Measurements from ENCODE around the gene MRPL48.
A peak's percentile ranks its signal among the peaks of the same experiment; 100 is the strongest.
"Not testable (repeated sequence)": the region's sequence is repeated elsewhere in the genome, so short reads cannot be mapped to it uniquely, and the experiment has no call there.

The MRPL48 gene

DNA sequence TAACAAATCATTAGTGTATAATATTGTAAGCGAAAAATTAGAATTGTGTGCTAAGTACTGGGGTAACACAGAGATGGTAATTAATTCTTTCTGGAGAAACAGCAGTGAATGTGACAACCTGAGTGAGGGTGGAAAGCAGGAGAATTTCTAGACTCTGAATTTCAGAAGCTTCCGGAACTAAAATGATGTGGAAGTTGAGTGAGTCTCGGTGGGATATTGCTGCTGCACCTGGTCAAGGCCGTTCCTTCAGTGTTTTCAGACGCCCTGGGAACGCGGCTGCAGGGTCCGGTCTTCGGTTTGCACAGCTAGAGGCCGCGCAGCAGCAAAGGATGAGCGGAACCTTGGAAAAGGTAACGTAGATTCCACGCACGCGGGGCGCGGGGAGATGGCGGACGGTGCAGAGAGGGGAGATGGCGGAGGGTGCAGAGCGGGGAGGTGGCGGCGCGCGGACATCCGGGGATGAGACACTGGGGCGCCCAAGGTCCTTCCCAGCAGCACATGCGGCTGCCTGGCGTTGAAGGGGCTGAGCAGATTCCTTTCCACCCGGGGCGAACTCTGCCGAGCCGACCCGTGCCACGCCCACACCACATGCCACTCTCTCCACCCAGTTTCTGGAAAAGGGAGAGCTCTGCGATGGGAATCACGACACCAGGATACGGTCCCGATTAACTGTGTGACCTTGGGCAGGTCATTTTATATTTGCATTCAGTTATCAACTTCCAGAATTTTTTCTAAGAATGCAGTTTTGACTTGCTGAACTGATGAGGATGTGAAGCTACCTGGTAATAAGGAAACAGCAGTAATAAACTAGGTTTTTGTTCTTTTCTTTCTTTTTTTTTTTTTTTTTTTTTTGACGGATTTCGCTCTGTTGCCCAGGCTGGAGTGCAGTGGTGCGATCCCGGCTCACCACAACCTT, at the start of gene MRPL48:
TSS of gene MRPL48 (plus strand) at position 232 of the 916 bp plus-strand sequence. CDS start at position 330, 98 bp downstream.
- peak; percentile 92 for DNase-seq

DNA sequence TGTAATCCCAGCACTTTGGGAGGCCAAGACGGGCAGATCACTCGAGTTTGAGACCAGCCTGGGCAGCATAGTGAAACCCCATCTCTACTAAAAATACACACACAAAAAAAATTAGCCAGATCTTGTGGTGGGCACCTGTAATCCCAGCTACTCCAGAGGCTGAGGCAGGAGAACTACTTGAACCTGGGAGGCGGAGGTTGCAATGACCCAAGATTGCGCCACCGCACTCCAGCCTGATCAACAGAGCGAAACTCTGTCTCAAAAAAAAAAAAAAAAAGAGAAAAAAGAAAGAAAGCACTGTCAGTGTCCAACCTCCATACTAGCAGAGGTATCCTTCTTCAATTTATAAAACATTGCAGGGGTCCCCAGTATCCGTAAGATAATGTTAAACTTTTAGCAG, 44.6 kb upstream of the MRPL48 start:
- no peak for DNase-seq

DNA sequence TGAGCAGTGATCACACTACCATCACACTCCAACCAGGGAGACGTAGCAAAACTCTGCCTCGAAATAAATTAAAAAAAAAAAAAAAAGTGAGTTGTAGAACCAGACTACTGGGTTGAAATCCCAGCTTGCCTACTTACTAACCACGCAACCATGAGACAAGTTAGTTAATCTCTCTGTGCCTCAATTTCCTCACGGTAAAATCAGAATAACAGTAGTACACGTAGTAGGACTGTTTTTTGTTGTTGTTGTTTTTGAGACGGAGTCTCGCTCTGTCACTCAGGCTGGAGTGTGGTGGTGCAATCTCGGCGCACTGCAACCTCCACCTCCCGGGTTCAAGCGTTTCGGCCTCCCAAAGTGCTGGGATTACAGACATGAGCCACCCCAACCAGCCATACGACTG, 41.0 kb upstream of the MRPL48 start:
- no peak for DNase-seq

DNA sequence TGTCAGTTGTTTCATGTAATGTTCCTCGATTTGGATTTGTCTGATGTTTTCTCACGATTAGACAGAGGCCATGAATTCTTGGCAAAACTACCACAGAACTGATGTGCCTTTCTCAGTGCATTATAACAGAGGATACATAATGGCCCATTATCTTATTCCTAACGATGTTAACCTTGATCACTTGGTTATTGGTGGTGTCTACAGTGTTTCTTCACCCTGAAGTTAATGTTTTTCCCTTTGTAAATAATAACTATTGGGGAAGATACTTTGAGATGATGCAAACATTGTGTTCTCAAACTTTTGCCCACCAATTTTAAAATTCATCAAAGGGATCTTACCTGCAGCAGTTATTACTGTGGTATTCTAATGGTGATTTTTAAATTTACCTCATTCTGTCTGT, 39.9 kb upstream of the MRPL48 start:
- DNase-seq: no peak

DNA sequence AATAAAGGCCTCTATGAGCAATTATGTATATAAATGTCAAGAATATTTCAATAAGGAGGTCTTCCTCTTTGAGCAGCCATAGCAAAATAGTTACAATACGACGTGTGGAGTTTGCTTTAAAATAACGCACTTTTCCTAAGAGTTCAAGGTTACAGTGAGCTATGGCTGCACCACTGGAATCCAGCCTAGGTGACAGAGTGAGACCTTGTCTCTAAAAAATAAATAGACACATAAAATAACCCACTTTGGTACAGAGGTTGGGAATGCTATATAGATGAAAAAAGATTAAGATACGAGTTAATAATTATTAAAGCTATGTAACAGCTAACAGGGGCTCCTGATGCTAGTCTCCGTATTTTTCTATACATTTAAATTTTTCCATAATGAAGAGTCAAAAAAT, 39.4 kb upstream of the MRPL48 start:
- DNase-seq: no peak

DNA sequence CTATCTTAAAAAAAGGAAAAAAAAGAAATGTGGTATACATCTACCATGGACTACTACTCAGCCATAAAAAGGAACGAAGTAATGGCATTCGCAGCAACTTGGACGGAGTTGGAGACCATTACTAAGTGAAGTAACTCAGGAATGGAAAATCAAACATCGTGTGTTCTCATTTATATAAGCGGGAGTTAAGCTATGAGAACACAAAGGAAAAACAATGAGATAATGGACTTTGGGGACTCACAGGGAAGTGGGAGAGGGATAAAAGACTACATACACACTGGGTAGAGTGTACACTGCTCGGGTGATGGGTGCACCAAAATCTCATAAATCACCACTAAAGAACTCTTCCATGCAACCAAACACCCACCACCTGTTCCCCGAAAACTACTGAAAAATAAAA, 38.6 kb upstream of the MRPL48 start:
- DNase-seq: no peak

DNA sequence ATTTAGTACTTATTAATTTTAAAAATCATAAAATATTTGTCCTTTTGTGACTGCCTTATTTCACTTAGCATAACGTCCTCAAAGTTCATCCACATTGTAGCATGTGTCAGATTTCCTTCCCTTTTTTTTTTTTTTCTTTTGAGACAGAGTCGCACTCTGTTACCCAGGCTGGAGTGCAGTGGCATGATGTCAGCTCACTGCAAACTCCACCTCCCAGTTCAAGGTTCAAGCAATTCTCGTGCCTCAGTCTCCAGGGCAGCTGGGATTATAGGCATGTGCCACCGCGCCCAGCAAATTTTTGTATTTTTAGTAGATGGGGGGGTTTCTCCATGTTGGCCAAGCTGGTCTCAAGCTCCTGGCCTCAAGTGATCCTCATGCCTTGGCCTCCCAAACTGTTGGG, 37.4 kb upstream of the MRPL48 start:
- no peak for DNase-seq

DNA sequence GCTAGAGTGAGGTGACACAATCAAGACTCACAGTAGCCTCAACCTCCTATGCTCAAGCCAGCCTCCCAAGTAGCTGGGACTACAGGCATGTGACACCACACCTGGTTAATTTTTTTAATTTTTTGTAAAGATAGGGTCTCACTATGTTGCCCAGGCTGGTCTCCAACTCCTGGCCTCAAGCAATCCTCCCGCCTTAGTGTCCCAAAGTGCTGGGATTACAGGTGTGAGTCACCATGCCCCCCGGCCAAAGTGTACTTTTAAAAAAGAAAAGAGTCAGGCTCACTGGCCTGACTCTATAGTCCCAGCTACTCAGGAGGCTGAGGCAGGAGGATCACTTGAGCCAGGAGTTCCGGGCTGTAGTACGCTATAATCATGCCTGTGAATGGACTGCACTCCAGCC, 36.8 kb upstream of the MRPL48 start:
- DNase-seq: not testable (repeated sequence)

DNA sequence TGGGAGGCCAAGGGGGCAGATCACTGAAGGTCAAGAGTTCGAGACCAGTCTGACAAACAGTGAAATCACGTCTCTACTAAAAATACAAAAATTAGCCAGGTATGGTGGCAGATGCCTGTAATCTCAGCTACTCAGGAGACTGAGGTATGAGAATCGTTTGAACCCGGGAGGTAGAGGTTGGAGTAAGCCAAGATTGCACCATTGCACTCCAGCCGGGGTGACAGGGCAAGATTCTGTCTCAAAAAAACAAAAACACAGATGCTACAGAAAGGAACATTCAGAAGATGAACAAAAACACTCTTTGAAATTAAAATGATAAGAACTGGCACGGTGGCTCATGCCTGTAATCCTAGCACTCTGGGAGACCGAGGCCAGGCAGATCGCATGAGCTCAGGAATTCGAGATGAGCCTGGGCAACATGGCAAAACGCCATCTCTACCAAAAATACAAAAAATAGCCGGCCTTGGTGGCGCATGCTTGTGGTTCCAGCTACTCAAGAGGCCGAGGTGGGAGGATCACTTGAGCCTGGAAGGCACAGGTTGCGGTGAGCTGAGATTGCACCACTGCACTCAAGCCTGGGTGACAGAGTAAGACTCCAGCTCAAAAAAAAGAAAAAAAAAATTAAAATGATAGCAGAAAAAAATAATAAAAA, 35.3 kb upstream of the MRPL48 start:
- no peak for DNase-seq

DNA sequence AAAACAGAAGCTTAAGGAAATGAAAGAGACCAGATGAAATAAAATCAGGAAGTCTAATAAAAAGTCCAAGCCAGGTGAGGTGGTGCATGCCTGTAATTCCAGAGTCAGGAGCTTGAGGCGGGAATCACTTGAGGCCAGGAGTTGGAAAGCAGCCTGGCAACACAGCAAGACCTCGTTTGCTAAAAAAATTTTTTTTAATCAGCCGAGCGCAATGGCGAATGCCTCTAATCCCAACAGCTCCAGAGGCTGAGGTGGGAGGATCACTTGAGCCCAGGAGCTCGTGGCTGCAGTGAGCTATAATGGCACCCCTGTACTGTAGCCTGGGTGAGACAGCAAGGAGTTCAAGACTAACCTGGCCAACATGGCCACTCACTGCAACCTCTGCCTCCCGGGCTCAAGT, 34.8 kb upstream of the MRPL48 start:
- no peak for DNase-seq

DNA sequence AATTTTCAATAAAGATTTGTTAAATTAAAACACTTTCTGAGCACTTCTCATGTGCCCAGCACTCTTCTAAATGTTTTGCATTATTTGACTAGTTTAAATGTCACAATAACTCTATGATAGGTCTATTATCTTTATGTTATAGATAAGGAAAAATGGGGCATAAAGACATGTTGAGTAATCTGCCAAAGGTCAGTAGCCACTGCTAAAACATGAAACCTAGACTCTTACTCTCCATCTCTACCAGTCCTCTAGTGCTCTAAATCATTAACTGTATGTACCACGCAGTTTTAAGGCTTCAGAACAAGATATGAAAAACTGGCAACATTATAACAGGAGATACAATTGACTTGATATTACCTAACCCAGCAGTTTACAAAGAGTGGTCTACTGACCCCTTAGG, 33.7 kb upstream of the MRPL48 start:
- no peak for DNase-seq

DNA sequence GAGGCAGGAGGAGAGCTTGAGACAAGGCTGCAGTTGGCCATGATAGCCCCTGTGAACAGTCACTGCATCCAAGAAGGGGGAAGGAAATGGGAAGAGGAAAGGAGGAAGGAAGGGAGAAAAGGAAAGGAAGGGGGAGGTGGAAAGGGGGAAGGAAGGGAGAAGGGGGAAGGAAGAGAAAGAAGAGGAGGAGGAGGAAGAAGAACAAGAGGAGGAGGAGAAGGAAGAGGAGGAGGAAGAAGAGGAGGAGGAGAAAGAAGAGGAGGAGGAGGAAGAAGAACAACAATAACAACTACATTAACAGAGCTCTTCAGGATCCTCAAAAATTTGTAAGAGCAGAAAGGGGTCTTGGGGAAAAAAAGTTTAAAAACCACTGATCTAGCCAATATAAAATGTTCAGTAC, 32.0 kb upstream of the MRPL48 start:
- DNase-seq: no peak

DNA sequence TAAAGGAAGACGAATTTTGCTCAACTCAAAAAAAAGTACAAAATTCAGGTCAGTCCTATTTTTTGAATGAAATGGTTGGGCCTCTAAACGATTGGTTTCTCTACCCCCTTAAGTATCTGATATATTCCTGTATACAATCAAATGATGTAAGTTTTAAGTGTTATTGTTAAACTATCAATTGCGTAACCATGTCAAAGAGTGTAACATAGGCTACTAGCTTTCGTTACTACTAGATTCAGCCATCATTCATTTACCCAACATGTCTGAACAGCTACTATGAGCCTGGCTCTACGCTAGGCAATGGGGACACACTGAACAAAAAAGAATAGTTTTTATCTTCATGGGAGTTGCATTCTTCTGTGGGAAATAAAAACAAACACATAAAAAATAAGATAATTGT, 30.1 kb upstream of the MRPL48 start:
- DNase-seq: no peak

DNA sequence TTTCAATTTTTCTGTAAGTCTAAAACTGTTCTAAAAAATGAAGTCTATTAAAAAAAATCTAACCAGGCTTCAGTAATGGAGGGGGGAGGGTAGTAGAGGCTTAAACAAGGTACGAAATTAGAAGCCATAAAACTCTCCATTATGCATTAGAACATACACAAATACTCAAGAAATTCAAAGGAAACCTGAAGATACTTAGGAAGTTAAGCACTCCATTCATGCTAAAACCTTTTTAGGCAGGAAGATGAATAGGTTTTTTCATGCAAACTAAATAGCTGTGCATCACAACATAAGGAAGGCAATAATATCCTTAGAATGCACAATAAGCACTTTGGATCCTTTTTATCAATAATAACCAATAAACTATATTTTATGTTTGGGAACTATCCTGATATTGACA, 29.2 kb upstream of the MRPL48 start:
- DNase-seq: no peak

DNA sequence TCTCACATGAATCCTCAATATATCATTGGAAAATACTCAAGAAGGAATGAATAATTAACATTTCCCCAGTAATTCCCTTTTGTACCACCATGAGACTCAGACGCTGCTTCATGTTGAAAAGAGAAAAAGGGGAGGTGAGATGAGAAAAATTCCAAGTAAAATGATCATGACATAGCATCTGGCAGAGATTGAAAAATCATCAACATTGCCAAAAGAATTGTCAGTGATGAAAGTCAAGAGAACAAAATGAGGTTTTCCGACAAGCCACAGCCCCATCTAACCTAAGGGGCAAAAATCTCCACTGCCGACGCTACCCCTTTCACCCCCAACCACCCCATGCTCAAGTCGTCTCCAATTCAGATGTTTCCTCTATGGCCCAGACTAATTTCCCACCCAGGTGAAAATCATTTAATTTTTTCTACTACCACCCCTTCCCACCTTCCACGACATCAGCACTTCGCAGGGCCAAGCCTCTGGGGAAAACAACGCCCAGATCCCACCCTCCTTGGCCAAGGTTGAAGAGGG, 28.0 kb upstream of the MRPL48 start:
- DNase-seq: no peak

DNA sequence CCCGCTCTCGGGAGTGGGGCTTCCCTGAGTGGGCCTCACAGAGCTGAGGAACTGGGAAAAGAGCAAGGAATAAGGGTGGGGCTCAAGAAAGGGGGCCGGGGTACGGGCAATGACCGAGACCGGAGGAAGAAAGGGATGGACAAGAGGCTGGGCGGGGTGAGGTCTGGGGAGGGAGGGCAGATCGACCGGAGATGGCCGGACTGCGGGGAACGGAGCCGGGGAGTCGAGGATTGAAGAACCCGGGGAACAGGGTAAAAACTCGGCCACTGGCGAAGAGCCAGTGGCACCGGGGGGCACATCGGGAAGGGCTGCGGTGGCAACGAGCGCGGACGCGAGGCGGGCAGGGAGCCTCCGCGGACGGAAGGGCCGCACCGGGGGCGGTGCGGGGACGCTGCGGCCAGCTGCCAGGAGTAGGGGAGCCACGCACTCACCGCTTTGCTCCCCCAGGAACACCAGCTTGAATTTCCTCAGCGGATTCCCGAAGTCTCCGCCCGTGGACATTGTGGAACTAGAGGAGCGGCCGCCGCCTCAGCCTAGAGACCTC, 27.5 kb upstream of the MRPL48 start:
- DNase-seq: peak; percentile 3

DNA sequence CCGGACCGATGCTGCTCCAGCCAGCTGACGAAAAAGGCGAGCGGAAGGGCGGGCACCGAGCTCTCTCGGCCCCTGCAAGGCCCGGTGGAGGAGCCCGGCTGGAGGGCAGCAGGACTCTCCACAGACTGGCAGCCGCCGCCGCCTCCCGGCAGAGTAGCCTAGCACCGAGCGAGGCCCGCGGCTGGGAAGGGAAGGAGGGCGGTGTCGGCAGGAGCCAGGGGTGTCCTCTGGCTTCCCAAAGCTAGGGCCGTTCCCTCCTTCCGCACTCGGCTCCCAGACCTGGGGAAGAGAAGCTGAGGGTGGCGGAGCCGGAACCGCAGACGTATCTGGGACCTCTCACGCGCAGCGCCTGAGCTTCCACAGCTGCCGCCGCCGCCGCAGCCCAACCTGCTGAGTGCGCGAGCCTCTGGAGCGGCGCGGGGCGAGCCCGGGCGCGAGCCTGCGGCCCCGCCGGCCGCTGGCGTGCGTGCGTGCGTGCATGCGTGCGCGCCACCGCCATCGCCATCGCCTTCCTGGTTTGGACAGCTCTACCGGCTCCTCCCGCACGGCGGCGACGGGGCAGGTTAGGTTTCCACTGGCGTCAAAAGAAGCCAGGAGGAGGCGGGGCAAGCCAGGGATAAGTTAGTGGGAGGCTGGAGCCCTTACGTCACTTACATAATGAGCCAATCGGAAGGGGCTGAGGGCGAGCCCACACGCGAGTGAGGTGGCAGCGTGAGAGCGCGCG, 26.8 kb upstream of the MRPL48 start, which contains the start of gene RAB6A:
TSS of gene RAB6A (minus strand) at position 396 of the 724 bp plus-strand sequence. CDS start 439 bp downstream, outside the sequence.
- DNase-seq: peak; percentile 100

DNA sequence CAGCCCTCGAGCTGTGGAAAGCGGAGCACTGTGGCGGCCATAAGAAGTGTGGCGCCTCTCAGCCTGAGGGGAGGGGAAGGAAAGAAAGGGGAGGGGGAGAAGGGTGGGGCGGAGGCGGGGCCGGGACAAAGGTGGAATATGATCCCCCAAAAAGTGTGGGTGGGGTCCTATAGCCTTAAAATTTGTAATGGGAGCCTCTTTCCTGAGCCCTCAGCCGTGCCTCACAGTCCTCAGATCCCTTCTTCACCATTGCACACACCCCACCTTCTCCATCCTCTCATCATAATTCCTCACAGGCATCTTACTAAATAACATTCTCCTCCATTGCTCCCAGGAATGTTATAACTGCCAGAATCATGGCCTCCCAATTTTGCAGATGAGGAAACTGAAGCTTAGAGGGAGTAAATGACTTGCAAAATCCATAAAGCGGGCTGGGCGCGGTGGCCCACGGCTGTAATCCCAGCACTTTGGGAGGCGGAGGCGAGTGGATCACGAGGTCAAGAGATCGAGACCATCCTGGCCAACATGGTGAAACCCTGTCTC, 26.2 kb upstream of the MRPL48 start:
- no peak for DNase-seq

DNA sequence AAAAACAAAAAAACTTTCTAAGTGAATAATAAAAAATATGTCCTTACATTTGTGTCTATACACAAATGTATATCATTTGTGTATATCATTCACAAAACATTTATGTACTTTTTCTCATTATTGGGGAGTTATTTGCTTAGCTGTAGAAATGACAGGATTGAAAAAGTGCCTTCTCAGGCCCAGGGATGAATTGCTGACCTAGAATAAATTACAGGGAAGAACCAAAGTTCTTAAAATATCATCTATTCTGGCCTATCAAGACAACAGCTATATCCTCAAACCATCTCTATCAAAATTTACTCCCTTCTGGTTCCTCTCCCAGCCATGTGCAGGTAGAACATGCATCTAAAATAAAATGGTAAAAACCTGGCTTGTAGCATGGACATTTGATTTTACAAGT, 24.9 kb upstream of the MRPL48 start:
- DNase-seq: no peak

DNA sequence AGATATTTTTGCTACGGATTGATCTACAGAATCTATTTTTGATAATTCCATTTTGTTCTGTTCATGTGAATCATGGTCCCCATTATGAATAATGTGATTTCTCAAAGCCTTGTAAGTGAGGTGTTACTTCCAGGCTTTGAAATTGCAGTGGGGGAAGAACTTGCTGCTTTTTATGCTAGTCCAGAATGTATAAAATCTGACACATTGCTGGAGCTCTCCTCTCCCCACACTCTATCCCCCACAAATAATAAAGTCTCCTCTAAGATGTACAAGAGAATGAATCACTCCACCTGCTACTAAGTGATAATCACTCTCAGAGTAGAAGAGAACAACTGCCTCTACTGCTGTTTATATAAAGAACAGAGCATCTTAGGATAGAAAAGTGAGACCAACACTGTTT, 20.9 kb upstream of the MRPL48 start:
- no peak for DNase-seq

DNA sequence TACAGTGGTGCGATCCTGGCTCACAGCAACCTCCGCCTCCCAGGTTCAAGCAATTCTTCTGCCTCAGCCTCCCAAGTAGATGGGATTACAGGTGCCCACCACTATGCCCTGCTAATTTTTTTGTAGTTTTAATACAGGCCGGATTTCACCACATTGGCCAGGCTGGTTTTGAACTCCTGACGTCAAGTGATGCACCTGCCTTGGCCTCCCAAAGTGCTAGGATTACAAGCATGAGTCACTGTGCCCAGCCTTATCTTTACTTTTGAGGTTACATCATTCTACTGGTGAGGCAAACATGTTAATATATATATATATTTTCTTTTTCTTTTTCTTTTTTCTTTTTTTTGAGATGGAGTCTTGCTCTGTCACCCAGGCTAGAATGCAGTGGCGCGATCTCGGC, 16.9 kb upstream of the MRPL48 start:
- DNase-seq: not testable (repeated sequence)

DNA sequence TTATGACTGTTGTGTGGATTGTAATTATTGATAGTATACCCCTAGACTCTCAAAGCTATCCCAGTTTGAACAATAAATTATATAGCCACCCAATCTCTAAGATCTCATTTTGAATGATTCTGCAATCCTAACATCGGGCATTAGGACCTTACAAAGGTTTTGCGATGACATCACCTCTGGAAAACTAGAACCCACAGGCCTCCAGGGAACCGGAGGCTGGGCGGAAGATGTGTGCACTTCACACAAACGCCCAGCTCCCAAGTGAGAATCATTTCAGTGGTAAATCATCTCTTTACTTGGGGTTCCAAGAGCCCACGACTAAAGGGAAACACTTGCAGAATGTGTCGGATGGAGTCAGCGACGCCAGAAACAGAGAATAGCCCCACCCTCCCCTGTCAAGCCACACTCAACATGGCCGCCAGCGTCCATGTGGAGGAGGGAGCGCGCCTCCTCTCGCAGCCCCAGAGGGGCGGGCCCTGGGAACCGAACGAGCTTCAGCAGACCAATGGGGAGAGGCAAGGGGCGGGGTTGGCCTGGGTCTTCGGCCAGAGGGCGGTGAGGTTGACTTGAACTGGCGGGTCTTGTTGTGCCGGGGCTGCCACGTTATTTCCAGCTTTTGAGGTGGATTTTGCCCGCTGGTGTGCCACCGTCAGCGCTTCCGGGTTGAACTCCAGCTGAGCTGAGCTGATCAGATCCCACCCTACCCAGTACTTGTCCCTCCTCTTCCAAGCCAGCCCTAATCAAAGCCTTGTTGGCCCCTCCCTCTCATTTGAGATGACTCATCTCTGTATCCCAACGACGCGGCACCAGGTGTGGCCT, 8.4 kb upstream of the MRPL48 start:
- peak; percentile 99 for DNase-seq
